ENCODE data around the gene SYT7. TPM values are rescaled to one million over a fixed set of nuclear protein-coding genes. Genes with fewer than 3 reads are reported as not detected.

Gene SYT7
- total and polyA plus RNA-seq, 10 of the 15 experiments (the other 5 are each of a cell fraction or from before 2014, with no cell fraction given): not detected

GRCh38 chr11:61550665-61551227 lies 30.1 kb downstream of the SYT7 start:
- DNase-seq (ENCODE audit: low read depth, low spot score) (no peak), ATAC-seq (no peak), FAIRE-seq (no peak)
- Histone ChIP-seq H3K36me3 (ENCODE audit: control insufficient read depth in 2 of 2, insufficient read depth in 2 of 2, low read length in 1 of 2) (no peaks in the 10 kb centered on the region), H3K4me3 (no peak overlapping the region), H3K4me1 (ENCODE audit: control insufficient read depth, insufficient read depth, low read length) (no peaks in the 10 kb centered on the region), H3K9ac (ENCODE audit: control insufficient read depth, insufficient read depth, low read length) (no peak overlapping the region), H3K79me2 (ENCODE audit: control insufficient read depth, insufficient read depth, low read length) (no peaks in the 10 kb centered on the region), H3K9me3 (replicated peaks; ENCODE audit: control insufficient read depth, insufficient read depth, low read length) (no peaks in the 10 kb centered on the region), H2AFZ (ENCODE audit: control insufficient read depth, low read depth, low read length) (no peak overlapping the region), H4K20me1 (ENCODE audit: control insufficient read depth, insufficient read depth) (no peaks in the 10 kb centered on the region), H3K27ac (ENCODE audit: control insufficient read depth, insufficient read depth) (no peak overlapping the region), H3K4me2 (ENCODE audit: control insufficient read depth, insufficient read depth) (no peak overlapping the region), H3K27me3 (replicated peaks in 1 of 2; ENCODE audit: control insufficient read depth in 2 of 2, insufficient read depth in 2 of 2, low read length in 1 of 2) (peaks cover 4 to 6% of the 10 kb centered on the region in 2 experiments)
- intact Hi-C loops (cut with micrococcal nuclease; ENCODE audit: unreplicated experiment) (no loop called here), in situ Hi-C loops (cut with MboI) (no loop called here)
- CTCF ChIA-PET: no interaction called here
- WGBS (ENCODE audit: insufficient coverage, insufficient replicate concordance, low lambda C conversion rate, missing lambda C conversion rate): 29% methylated on average over 16 of the region's 18 CpGs
- POLR2A ChIA-PET: no interaction called here
- RAD21 ChIA-PET (ENCODE audit: unreplicated experiment): no interaction called here
- SMC1A ChIA-PET (ENCODE audit: uncharacterized antibody, unreplicated experiment): no interaction called here
- no TSS peak for BruUV-seq (replicated peaks)
- no peak for TF ChIP-seq CBX3 (IDR thresholded peaks at IDR 0.05; ENCODE audit: borderline replicate concordance, low read depth)
- TF ChIP-seq RELB (IDR thresholded peaks at IDR 0.05; ENCODE audit: low read depth): no peak
- no peak for TF ChIP-seq SUPT20H (IDR thresholded peaks at IDR 0.05; ENCODE audit: borderline replicate concordance, control insufficient read depth, low read depth, low read length)
- TF ChIP-seq ZZZ3 (IDR thresholded peaks at IDR 0.05; ENCODE audit: control insufficient read depth, insufficient read length, low read depth): no peak
- TF ChIP-seq CEBPZ (IDR thresholded peaks at IDR 0.05; ENCODE audit: low read depth, low read length): no peak
- TF ChIP-seq ESRRA (IDR thresholded peaks at IDR 0.05; ENCODE audit: low read length): no peak
- TF ChIP-seq NKRF (conservative IDR thresholded peaks at IDR 0.05): no peak
- TF ChIP-seq REST (IDR thresholded peaks at IDR 0.05; ENCODE audit: low read depth, low read length): no peak
- no peak for TF ChIP-seq RCOR1 (conservative IDR thresholded peaks at IDR 0.05; ENCODE audit: low read depth, low read length)
- no peak for TF ChIP-seq EGR1 (IDR thresholded peaks at IDR 0.05; ENCODE audit: borderline replicate concordance in 1 of 2, low read depth in 2 of 2, low read length in 2 of 2)
- TF ChIP-seq RELA (IDR thresholded peaks at IDR 0.05; ENCODE audit: borderline replicate concordance, partially characterized antibody): no peak
- no peak for TF ChIP-seq NFXL1 (IDR thresholded peaks at IDR 0.05; ENCODE audit: borderline replicate concordance)
- TF ChIP-seq TAF1 (IDR thresholded peaks at IDR 0.05; ENCODE audit: borderline replicate concordance, low read depth, low read length): no peak
- no peak for TF ChIP-seq NR2C1 (IDR thresholded peaks at IDR 0.05)

Data from GM12878 (cell line).